DOHH2 (cell line): ENCODE results near the gene DAAM2.

Source experiments
- EZH2phosphoT487 ChIP-seq: fragments of 200-600 bp; sonication (generic); IDR thresholded peaks from 2 replicates; pipeline ENCODE4 v1.6.1; 2017; ENCODE audit warnings: borderline replicate concordance, mild to moderate bottlenecking, antibody characterized with exemption, low read length, moderate library complexity, mixed read lengths
- TF ChIP-seq, protein P1 (sequence below): fragments of 200-600 bp; sonication (generic); IDR thresholded peaks from one replicate; pipeline ENCODE4 v1.5.1; 2014; ENCODE audit warnings: antibody characterized with exemption, mild to moderate bottlenecking, low read depth, low read length; ENCODE audit not compliant: poor library complexity, severe bottlenecking

DNA sequence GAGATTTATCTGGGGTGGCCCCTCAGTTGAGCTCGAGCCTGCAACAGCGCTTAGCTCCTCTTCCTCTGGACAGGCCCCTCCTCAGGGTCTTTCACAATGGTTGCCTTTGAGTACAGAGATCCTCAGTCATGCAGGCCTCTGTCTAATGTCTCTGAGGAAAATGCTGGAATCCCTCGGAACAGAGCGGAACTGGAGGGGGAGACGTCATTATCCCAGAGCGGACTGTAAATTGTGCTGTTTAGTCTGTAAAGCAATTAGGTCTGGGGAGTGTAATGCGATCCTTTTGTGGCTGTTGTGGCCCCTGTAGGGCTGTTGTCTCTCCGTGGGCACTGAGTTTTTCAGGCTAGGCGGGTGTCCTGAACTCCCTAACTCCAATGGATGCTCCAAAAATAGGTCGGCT, 15.0 kb upstream of the DAAM2 start:
- TF ChIP-seq, protein P1, sequence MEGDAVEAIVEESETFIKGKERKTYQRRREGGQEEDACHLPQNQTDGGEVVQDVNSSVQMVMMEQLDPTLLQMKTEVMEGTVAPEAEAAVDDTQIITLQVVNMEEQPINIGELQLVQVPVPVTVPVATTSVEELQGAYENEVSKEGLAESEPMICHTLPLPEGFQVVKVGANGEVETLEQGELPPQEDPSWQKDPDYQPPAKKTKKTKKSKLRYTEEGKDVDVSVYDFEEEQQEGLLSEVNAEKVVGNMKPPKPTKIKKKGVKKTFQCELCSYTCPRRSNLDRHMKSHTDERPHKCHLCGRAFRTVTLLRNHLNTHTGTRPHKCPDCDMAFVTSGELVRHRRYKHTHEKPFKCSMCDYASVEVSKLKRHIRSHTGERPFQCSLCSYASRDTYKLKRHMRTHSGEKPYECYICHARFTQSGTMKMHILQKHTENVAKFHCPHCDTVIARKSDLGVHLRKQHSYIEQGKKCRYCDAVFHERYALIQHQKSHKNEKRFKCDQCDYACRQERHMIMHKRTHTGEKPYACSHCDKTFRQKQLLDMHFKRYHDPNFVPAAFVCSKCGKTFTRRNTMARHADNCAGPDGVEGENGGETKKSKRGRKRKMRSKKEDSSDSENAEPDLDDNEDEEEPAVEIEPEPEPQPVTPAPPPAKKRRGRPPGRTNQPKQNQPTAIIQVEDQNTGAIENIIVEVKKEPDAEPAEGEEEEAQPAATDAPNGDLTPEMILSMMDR = no peak
- no peak for TF ChIP-seq EZH2phosphoT487
